Lower leg skin (tissue), 3 donors: ENCODE measurements around the gene LRRFIP1.

Experiments
- CTCF ChIP-seq, 3 donors: fragments of 450-650 bp; IDR thresholded peaks; one replicate each; pipeline ENCODE4 v1.5.1; 2016; ENCODE audit warnings: antibody characterized with exemption in 3 of 3, mild to moderate bottlenecking in 3 of 3, moderate library complexity in 2 of 3
- POLR2A ChIP-seq, 2 donors: fragments of 450-650 bp; IDR thresholded peaks; one replicate each; pipeline ENCODE4 v1.6.1; 2016 to 2017; ENCODE audit warnings: antibody characterized with exemption in 2 of 2, mild to moderate bottlenecking in 1 of 2, moderate library complexity in 1 of 2

GRCh38 chr2:237612527-237613357 is 14.6 kb upstream of the LRRFIP1 start:
- no peak for TF ChIP-seq CTCF (IDR thresholded peaks at IDR 0.05)
- no peak for TF ChIP-seq POLR2A (IDR thresholded peaks at IDR 0.05)
